ENCODE results near the gene DNAI2.

The DNAI2 gene

DNA sequence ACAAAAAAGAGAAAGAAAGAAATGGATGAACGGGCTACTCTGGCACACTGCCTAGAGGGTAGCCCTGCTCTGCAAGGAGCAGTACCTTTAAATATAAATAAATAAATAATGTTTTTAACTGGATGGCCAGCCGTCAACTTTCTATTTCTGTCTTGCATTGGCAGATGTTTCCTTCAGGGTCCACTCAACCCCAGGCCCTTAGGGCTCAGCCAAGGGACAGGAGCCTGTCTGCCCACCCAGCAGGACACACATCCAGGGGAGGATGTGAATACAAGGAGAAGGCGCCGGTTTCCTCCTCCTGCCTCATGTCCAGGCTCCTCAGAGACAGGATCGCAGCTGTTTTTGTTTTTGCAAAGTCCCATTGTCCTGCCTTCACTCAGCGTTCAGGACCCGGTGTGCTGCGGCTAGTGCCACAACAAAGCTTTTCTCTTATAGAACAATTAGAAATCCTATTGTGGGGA lies 38.1 kb upstream of the DNAI2 start:
- ChIA-PET POLR2A (no interaction called here), CTCF (no interaction called here)
- TF ChIP-seq, protein P1, sequence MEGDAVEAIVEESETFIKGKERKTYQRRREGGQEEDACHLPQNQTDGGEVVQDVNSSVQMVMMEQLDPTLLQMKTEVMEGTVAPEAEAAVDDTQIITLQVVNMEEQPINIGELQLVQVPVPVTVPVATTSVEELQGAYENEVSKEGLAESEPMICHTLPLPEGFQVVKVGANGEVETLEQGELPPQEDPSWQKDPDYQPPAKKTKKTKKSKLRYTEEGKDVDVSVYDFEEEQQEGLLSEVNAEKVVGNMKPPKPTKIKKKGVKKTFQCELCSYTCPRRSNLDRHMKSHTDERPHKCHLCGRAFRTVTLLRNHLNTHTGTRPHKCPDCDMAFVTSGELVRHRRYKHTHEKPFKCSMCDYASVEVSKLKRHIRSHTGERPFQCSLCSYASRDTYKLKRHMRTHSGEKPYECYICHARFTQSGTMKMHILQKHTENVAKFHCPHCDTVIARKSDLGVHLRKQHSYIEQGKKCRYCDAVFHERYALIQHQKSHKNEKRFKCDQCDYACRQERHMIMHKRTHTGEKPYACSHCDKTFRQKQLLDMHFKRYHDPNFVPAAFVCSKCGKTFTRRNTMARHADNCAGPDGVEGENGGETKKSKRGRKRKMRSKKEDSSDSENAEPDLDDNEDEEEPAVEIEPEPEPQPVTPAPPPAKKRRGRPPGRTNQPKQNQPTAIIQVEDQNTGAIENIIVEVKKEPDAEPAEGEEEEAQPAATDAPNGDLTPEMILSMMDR (IDR thresholded peaks at IDR 0.05; ENCODE audit: insufficient read depth, low read length, missing control alignments): no peak
- no peak for DNase-seq (ENCODE audit: low read depth, low spot score)
- H3K4me3 ChIP-seq (ENCODE audit: low read depth, low read length): no peak overlapping the region

DNA sequence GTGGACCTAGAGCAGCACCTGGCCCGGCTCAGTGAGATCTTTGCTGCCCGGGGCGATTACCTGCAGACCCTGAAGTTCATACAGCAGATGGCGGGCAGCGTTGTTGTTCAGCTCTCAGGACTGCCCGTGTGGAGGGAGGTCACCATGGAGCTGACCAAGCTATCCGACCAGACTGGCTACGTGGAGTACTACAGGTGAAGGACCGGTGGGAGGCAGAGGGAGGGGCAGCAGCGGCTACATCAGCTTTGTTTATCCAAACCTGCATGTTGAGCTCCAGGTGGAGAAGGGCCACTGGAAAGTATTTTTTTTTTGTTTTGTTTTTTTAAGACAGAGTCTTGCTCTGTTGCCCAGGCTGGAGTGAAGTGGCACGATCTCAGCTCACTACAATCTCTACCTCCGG lies 36.7 kb upstream of the DNAI2 start:
- TF ChIP-seq, protein P1 (IDR thresholded peaks at IDR 0.05; ENCODE audit: insufficient read depth, low read length, missing control alignments): no peak
- POLR2A ChIA-PET: interaction anchor here (0.8 kb wide), 1 partner anchor 34 kb away, joined by 3 read pairs; the partner anchor contains the start of gene RPL38

DNA sequence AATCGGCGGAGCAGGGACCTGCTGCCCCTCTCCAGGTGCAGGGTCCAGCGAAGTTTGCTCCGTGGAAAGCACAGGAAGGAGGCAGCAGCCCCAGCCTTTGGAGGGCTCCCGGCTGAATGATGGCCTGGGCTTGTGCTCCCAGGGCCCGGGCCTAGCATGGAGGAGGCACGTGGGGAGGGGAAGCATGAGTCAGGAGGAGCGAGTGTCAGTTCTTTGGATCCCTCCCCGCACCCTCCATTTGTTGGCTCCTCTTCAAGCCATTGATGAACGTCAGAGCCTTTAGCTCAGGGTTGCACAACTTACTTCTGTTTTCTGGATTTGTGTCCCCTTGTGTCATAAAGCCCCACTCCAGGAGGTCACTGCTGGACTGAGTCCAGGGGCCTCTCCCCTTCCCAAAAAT lies 34.9 kb upstream of the DNAI2 start:
- no peak for DNase-seq (ENCODE audit: low read depth, low spot score)

More for the DNA sequence above, 36.7 kb upstream of the DNAI2 start:
- no peak for DNase-seq (ENCODE audit: low read depth, low spot score)
- CTCF ChIA-PET: no interaction called here
- H3K4me3 ChIP-seq (ENCODE audit: low read depth, low read length): no peak overlapping the region

DNA sequence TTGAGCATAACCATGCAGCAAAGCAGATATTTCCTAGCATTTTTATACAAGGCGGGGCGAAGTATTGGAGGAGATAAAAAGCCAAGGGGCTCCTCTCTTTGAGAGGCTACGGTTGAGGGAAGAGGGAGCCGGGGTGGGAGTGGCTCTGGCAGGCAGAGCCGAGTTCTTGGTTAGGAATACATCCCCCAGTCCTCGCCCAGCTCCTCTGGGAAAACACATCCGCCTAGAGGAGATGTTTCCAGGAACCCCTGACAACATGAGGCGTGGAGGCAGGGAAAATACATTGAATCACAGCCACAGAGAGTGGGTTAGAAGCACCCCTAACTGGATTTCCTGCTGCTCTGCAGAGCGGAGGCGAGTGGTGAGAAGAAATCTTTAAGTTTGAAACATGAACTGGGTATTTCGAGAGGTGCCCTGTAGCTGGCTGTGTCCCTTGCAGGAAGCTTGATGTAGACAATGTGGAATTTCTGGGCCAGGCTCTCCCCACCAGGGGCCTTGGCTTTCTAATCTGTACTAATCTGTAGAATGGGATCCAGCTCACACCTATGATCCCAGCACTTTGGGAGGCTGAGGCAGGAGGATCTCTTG lies 33.3 kb upstream of the DNAI2 start:
- no peak for DNase-seq (ENCODE audit: low read depth, low spot score)
- ChIA-PET POLR2A (no interaction called here), CTCF (interaction anchor here (1.1 kb wide), 1 partner anchor 37 kb away, joined by 3 read pairs; the partner anchor contains the start of gene RPL38)
- TF ChIP-seq, protein P1 (IDR thresholded peaks at IDR 0.05; ENCODE audit: insufficient read depth, low read length, missing control alignments): no peak
- no peak overlapping the region for H3K4me3 ChIP-seq (ENCODE audit: low read depth, low read length)

More for the DNA sequence above, 34.9 kb upstream of the DNAI2 start:
- no peak overlapping the region for H3K4me3 ChIP-seq (ENCODE audit: low read depth, low read length)
- ChIA-PET POLR2A (no interaction called here), CTCF (no interaction called here)
- TF ChIP-seq, protein P1 (IDR thresholded peaks at IDR 0.05; ENCODE audit: insufficient read depth, low read length, missing control alignments): no peak

DNA sequence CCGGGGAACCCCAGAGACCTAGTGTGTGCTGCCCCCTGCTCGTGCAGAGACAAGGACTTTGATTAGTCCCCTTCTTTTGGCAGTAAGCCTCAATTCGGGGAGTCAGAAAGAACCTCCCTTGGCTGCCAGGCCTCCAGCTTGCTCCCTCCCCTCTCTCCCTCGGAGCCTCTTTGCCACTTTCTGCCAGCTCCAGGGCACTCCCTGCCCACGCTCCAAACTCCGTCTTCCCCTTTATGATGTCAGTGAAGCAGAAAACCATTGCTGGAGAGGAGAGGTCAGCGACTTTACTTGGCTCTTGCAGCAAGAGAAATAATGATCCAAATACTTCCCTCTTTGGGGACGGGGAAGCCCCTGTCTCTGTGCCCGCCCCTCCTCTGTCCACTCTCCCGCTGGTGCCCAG lies 32.6 kb upstream of the DNAI2 start:
- ChIA-PET CTCF (no interaction called here), POLR2A (no interaction called here)
- H3K4me3 ChIP-seq (ENCODE audit: low read depth, low read length): no peak overlapping the region
- TF ChIP-seq, protein P1 (IDR thresholded peaks at IDR 0.05; ENCODE audit: insufficient read depth, low read length, missing control alignments): no peak
- no peak for DNase-seq (ENCODE audit: low read depth, low spot score)

DNA sequence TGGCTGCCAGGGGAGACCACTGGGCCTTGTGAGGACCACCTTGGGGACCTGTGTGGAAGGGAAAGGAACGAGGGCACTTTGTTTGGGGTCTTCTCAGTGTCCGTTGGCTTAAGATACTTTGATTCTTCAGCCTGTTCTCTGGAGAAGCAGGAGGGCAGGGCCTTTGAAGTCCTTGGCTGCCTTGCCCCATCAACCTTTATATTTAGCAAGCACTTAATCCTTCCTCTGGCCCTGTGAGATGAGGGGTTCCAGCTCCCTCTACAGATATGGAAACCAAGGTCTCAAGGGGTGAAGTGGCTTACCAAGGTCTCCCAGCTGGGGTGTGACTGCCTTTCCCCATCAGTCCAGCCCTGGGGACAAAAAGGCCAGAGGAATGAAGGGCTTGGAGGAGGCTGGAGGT lies 32.2 kb upstream of the DNAI2 start:
- CTCF ChIA-PET: no interaction called here
- TF ChIP-seq, protein P1 (IDR thresholded peaks at IDR 0.05; ENCODE audit: insufficient read depth, low read length, missing control alignments): no peak
- no peak overlapping the region for H3K4me3 ChIP-seq (ENCODE audit: low read depth, low read length)
- DNase-seq (ENCODE audit: low read depth, low spot score): no peak
- POLR2A ChIA-PET: no interaction called here

Measured in AG04449 (cell line).